ENCODE measurements around the gene DPP6.

Gene DPP6

DNA sequence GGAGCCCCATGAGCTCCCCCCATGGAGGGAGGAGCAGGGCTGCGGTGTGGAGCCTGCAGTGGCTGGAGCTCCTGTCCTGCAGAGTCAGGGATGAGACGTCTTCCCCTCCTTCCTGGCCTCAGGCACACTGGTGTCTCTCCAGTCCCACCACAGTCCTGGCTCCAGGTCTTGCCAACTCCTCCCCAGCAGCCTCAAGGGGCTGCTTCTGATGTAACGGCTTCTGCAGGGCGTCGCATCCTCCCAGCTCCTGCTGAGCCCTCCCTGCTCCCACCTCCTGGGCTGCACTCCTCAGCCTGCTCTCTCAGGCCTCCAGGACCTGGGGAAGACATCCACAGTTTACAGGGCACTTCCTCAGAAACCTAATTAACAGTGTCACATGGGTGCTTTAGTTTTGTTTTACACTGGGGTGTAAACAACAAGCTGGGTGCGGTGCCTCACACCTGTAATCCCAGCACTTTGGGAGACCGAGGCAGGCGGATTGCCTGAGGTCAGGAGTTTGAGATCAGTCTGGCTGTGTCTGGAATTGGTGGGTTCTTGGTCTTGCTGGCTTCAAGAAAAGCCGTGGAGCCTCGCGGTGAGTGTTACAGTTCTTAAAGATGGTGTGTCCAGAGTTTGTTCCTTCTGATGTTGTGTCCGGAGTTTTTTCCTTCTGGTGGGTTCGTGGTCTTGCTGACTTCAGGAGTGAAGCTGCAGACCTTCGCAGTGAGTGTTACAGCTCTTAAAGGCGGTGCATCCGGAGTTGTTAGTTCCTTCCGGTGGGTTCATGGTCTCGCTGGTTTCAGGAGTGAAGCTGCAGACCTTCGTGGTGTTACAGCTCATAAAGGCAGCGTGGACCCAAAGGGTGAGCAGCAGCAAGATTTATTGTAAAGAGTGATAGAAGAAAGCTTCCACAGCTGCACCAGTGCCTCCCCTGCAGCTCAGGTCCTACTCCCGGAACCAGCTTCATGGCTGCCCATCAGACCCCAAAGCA is 855.7 kb downstream of the DPP6 start:
- TF ChIP-seq, protein P1, sequence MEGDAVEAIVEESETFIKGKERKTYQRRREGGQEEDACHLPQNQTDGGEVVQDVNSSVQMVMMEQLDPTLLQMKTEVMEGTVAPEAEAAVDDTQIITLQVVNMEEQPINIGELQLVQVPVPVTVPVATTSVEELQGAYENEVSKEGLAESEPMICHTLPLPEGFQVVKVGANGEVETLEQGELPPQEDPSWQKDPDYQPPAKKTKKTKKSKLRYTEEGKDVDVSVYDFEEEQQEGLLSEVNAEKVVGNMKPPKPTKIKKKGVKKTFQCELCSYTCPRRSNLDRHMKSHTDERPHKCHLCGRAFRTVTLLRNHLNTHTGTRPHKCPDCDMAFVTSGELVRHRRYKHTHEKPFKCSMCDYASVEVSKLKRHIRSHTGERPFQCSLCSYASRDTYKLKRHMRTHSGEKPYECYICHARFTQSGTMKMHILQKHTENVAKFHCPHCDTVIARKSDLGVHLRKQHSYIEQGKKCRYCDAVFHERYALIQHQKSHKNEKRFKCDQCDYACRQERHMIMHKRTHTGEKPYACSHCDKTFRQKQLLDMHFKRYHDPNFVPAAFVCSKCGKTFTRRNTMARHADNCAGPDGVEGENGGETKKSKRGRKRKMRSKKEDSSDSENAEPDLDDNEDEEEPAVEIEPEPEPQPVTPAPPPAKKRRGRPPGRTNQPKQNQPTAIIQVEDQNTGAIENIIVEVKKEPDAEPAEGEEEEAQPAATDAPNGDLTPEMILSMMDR (IDR thresholded peaks at IDR 0.05; ENCODE audit: low read depth, low read length, missing control alignments), result no peak
- in situ Hi-C loops (cut with HindIII; ENCODE audit: low pct_ligation_motif_present, low sequenced_read_pairs), result no loop called here
- DNase-seq, result no peak
- no peaks in the 10 kb centered on the region for H3K27me3 ChIP-seq (replicated peaks)
- H3K27ac ChIP-seq, result no peak overlapping the region
- H3K36me3 ChIP-seq (replicated peaks), result no peaks in the 10 kb centered on the region
- H3K4me3 ChIP-seq (ENCODE audit: low read depth, low read length), result no peak overlapping the region

GRCh38 chr7:154909241-154910105 is 857.3 kb downstream of the DPP6 start:
- in situ Hi-C loops (cut with HindIII; ENCODE audit: low pct_ligation_motif_present, low sequenced_read_pairs), result no loop called here
- H3K36me3 ChIP-seq (replicated peaks), result no peaks in the 10 kb centered on the region
- peaks cover 7% of the 10 kb centered on the region for H3K27me3 ChIP-seq (replicated peaks)

DNA sequence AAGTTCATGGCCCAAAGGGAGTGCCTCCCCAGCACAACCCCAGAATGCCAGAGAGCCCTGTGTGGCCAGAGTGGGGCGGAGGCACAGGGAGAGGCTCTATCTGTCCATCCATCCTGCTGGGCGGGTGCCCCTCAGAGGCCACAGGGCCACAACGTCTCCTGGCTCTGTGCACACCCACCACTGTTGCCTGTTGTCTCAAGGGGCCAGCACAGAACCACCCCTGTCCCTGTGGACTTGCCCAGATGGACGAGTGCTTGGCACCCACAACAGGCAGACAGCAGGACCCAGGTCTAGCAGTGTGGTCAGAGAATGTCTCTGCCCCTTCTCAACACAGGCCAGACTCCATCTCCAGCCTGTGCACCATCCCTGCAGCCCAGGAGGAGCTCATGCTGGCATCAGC is 857.9 kb downstream of the DPP6 start:
- in situ Hi-C loops (cut with HindIII; ENCODE audit: low pct_ligation_motif_present, low sequenced_read_pairs), result no loop called here
- peaks cover 7% of the 10 kb centered on the region for H3K27me3 ChIP-seq (replicated peaks)
- TF ChIP-seq, protein P1 (IDR thresholded peaks at IDR 0.05; ENCODE audit: low read depth, low read length, missing control alignments), result no peak
- no peak overlapping the region for H3K27ac ChIP-seq
- DNase-seq, result no peak
- H3K36me3 ChIP-seq (replicated peaks), result no peaks in the 10 kb centered on the region
- H3K4me3 ChIP-seq (ENCODE audit: low read depth, low read length), result no peak overlapping the region

More at GRCh38 chr7:154909241-154910105, 857.3 kb downstream of the DPP6 start:
- DNase-seq, result no peak
- Histone ChIP-seq H3K27ac (no peak overlapping the region), H3K4me3 (ENCODE audit: low read depth, low read length) (no peak overlapping the region)
- TF ChIP-seq, protein P1 (IDR thresholded peaks at IDR 0.05; ENCODE audit: low read depth, low read length, missing control alignments), result no peak

GRCh38 chr7:154910977-154911376 is 858.8 kb downstream of the DPP6 start:
- Histone ChIP-seq H3K27ac (no peak overlapping the region), H3K4me3 (ENCODE audit: low read depth, low read length) (no peak overlapping the region), H3K36me3 (replicated peaks) (no peaks in the 10 kb centered on the region), H3K27me3 (replicated peaks) (peaks cover 7% of the 10 kb centered on the region)
- in situ Hi-C loops (cut with HindIII; ENCODE audit: low pct_ligation_motif_present, low sequenced_read_pairs), result no loop called here
- TF ChIP-seq, protein P1 (IDR thresholded peaks at IDR 0.05; ENCODE audit: low read depth, low read length, missing control alignments), result no peak
- no peak for DNase-seq

- Histone ChIP-seq H3K4me3 (ENCODE audit: low read depth, low read length) (no peak overlapping the region), H3K27ac (no peak overlapping the region), H3K36me3 (replicated peaks) (no peaks in the 10 kb centered on the region), H3K27me3 (replicated peaks) (peaks cover 7% of the 10 kb centered on the region)
- in situ Hi-C loops (cut with HindIII; ENCODE audit: low pct_ligation_motif_present, low sequenced_read_pairs), result no loop called here
- TF ChIP-seq, protein P1 (IDR thresholded peaks at IDR 0.05; ENCODE audit: low read depth, low read length, missing control alignments), result no peak
- DNase-seq, result no peak
These were observed 859.2 kb downstream of the DPP6 start for GRCh38 chr7:154911411-154911810.

Measured in brain microvascular endothelial cell (primary cell).